HEK293 (cell line): ENCODE results near the gene ANKRD16.

Experiments used
- CTCF ChIA-PET: fragments of 350-600 bp; formaldehyde crosslinking; extraction: SDS; loops from one replicate; lab custom pipeline; 2021; ENCODE audit warnings: antibody characterized with exemption; lab: Yijun Ruan, JAX
- POLR2A ChIA-PET: fragments of 300-600 bp; formaldehyde crosslinking; extraction: SDS; loops from one replicate; lab custom pipeline; 2020; ENCODE audit warnings: antibody characterized with exemption, inconsistent platforms; lab: Yijun Ruan, JAX
- H3K27ac ChIP-seq: fragments of 200-500 bp; sonication (Bioruptor generic); 2 replicates; pipeline ENCODE4 v1.5.1; 2014; ENCODE audit warnings: low read depth, low read length, control low read depth, inconsistent platforms; ENCODE audit errors: extremely low read depth
- H3K36me3 ChIP-seq, 2 experiments: fragments of 200-500 bp in 1 of 2; sonication (Bioruptor generic) in 1 of 2; 1 replicate in 1 of 2; 2 replicates in 1 of 2; pipeline ENCODE4 v1.5.1; 2014 to 2017; ENCODE audit warnings: inconsistent platforms in 2 of 2, low read length in 2 of 2; ENCODE audit not compliant: control insufficient read depth in 2 of 2, insufficient read depth in 1 of 2
- H3K4me1 ChIP-seq: fragments of 200-500 bp; sonication (Bioruptor generic); 2 replicates; pipeline ENCODE4 v1.5.1; 2014; ENCODE audit warnings: mild to moderate bottlenecking, low read length, inconsistent platforms; ENCODE audit not compliant: control insufficient read depth, insufficient read depth
- H3K4me3 ChIP-seq: 2 replicates; pipeline ENCODE4 v1.5.1; 2011; ENCODE audit warnings: low read depth, mild to moderate bottlenecking, control low read depth, low read length, moderate library complexity
- H3K9me3 ChIP-seq: fragments of 200-500 bp; sonication (Bioruptor generic); 2 replicates; pipeline ENCODE4 v1.5.1; 2014; ENCODE audit warnings: low read depth, low read length, inconsistent platforms; ENCODE audit not compliant: control insufficient read depth, insufficient read depth
- BCL11A ChIP-seq: fragments of 450-650 bp; formaldehyde crosslinking; IDR thresholded peaks from 2 replicates; pipeline ENCODE4 v1.5.1; 2016; ENCODE audit warnings: low read depth, missing biosample characterization, missing genetic modification characterization
- INSM2 ChIP-seq: fragments of 450-650 bp; formaldehyde crosslinking; IDR thresholded peaks from 2 replicates; pipeline ENCODE4 v1.5.1; 2016; ENCODE audit warnings: missing biosample characterization, missing genetic modification characterization
- OVOL3 ChIP-seq: fragments of 450-650 bp; formaldehyde crosslinking; IDR thresholded peaks from 2 replicates; pipeline ENCODE4 v1.5.1; 2016; ENCODE audit warnings: missing biosample characterization, missing genetic modification characterization
- SCRT2 ChIP-seq: fragments of 450-650 bp; formaldehyde crosslinking; IDR thresholded peaks from 2 replicates; pipeline ENCODE4 v1.5.1; 2016; ENCODE audit warnings: missing biosample characterization, missing genetic modification characterization
- SP7 ChIP-seq: fragments of 450-650 bp; formaldehyde crosslinking; IDR thresholded peaks from 2 replicates; pipeline ENCODE4 v1.5.1; 2016; ENCODE audit warnings: missing biosample characterization, missing genetic modification characterization
- ZBTB1 ChIP-seq: fragments of 450-650 bp; formaldehyde crosslinking; IDR thresholded peaks from 2 replicates; pipeline ENCODE4 v1.5.1; 2016; ENCODE audit warnings: missing biosample characterization, missing genetic modification characterization
- ZBTB10 ChIP-seq: fragments of 450-650 bp; formaldehyde crosslinking; IDR thresholded peaks from 2 replicates; pipeline ENCODE4 v1.5.1; 2016; ENCODE audit warnings: missing biosample characterization, missing genetic modification characterization
- ZNF10 ChIP-seq: fragments of 450-650 bp; formaldehyde crosslinking; IDR thresholded peaks from 2 replicates; pipeline ENCODE4 v1.5.1; 2017; ENCODE audit warnings: missing biosample characterization, missing genetic modification characterization
- ZNF121 ChIP-seq: fragments of 450-650 bp; formaldehyde crosslinking; IDR thresholded peaks from 2 replicates; pipeline ENCODE4 v1.5.1; 2016; ENCODE audit warnings: missing biosample characterization, missing genetic modification characterization
- ZNF146 ChIP-seq: fragments of 450-650 bp; formaldehyde crosslinking; IDR thresholded peaks from 2 replicates; pipeline ENCODE4 v1.5.1; 2016; ENCODE audit warnings: missing biosample characterization, missing genetic modification characterization
- ZNF184 ChIP-seq: fragments of 450-650 bp; IDR thresholded peaks from 2 replicates; pipeline ENCODE4 v1.5.1; 2018; ENCODE audit warnings: missing biosample characterization, mild to moderate bottlenecking, missing genetic modification characterization
- ZNF266 ChIP-seq: fragments of 450-650 bp; formaldehyde crosslinking; IDR thresholded peaks from 2 replicates; pipeline ENCODE4 v1.5.1; 2016; ENCODE audit warnings: missing biosample characterization, missing genetic modification characterization, low read depth
- ZNF280D ChIP-seq: fragments of 450-650 bp; formaldehyde crosslinking; IDR thresholded peaks from 2 replicates; pipeline ENCODE4 v1.5.1; 2016; ENCODE audit warnings: missing biosample characterization, missing genetic modification characterization
- ZNF366 ChIP-seq: fragments of 450-650 bp; formaldehyde crosslinking; conservative IDR thresholded peaks from 2 replicates; pipeline ENCODE4 v1.5.1; 2016; ENCODE audit warnings: missing biosample characterization, missing genetic modification characterization
- ZNF37A ChIP-seq: fragments of 450-650 bp; IDR thresholded peaks from 2 replicates; pipeline ENCODE4 v1.5.1; 2018; ENCODE audit warnings: missing biosample characterization, missing genetic modification characterization
- ZNF416 ChIP-seq: fragments of 450-650 bp; formaldehyde crosslinking; IDR thresholded peaks from 2 replicates; pipeline ENCODE4 v1.5.1; 2016; ENCODE audit warnings: missing biosample characterization, missing genetic modification characterization
- ZNF548 ChIP-seq: fragments of 450-650 bp; formaldehyde crosslinking; IDR thresholded peaks from 2 replicates; pipeline ENCODE4 v1.5.1; 2016; ENCODE audit warnings: missing biosample characterization, missing genetic modification characterization
- ZNF549 ChIP-seq: fragments of 450-650 bp; IDR thresholded peaks from 2 replicates; pipeline ENCODE4 v1.5.1; 2018; ENCODE audit warnings: missing biosample characterization, missing genetic modification characterization, mild to moderate bottlenecking, inconsistent platforms, moderate library complexity
- ZNF658 ChIP-seq: fragments of 450-650 bp; formaldehyde crosslinking; IDR thresholded peaks from 2 replicates; pipeline ENCODE4; 2016; ENCODE audit warnings: missing biosample characterization, missing genetic modification characterization
- ZNF704 ChIP-seq: fragments of 450-650 bp; formaldehyde crosslinking; IDR thresholded peaks from 2 replicates; pipeline ENCODE4 v1.5.1; 2016; ENCODE audit warnings: missing biosample characterization, missing genetic modification characterization
- ZNF837 ChIP-seq: fragments of 450-650 bp; formaldehyde crosslinking; IDR thresholded peaks from 2 replicates; pipeline ENCODE4 v1.5.1; 2016; ENCODE audit warnings: missing biosample characterization, missing genetic modification characterization
- ZSCAN4 ChIP-seq: fragments of 450-650 bp; formaldehyde crosslinking; IDR thresholded peaks from 2 replicates; pipeline ENCODE4 v1.5.1; 2017; ENCODE audit warnings: missing biosample characterization, missing genetic modification characterization
- ZSCAN5A ChIP-seq: fragments of 450-650 bp; formaldehyde crosslinking; IDR thresholded peaks from 2 replicates; pipeline ENCODE4 v1.5.1; 2016; ENCODE audit warnings: missing biosample characterization, missing genetic modification characterization

Gene ANKRD16

GRCh38 chr10:5843686-5844344, 45.9 kb downstream of the ANKRD16 start:
- no peaks in the 10 kb centered on the region for H3K9me3 ChIP-seq
- no peak overlapping the region for H3K27ac ChIP-seq
- POLR2A ChIA-PET = interaction anchor here (1.3 to 1.6 kb wide), 2 partner anchors 32 to 46 kb away, joined by 5 to 6 read pairs; partner anchors contain the start of genes ANKRD16 and FBH1
- CTCF ChIA-PET = interaction anchor here (0.6 to 0.7 kb wide), 4 partner anchors 10 to 1096 kb away, joined by 3 to 4 read pairs (median 3); no protein-coding TSS in a partner anchor
- H3K36me3 ChIP-seq = no peaks in the 10 kb centered on the region
- TF ChIP-seq ZNF146 (no peak), ZNF549 (tag by site-specific recombination) (no peak), OVOL3 (tag by site-specific recombination) (no peak), ZNF704 (tag by site-specific recombination) (no peak), ZNF280D (no peak), ZNF658 (tag by site-specific recombination) (no peak), ZSCAN5A (no peak), ZNF10 (no peak), ZNF121 (tag by site-specific recombination) (no peak), SP7 (tag by site-specific recombination) (no peak), ZSCAN4 (tag by site-specific recombination) (no peak), ZBTB1 (no peak), SCRT2 (tag by site-specific recombination) (no peak), ZNF416 (tag by site-specific recombination) (no peak), ZNF37A (no peak), INSM2 (tag by site-specific recombination) (no peak)
- TF ChIP-seq, all 188 proteins: peak for 0
- H3K4me1 ChIP-seq = no peaks in the 10 kb centered on the region
- H3K4me3 ChIP-seq = no peak overlapping the region

- H3K4me1 ChIP-seq = no peaks in the 10 kb centered on the region
- ChIA-PET CTCF (interaction anchor here (0.7 to 1.0 kb wide), 3 partner anchors 24 to 100 kb away, joined by 4 to 5 read pairs (median 4); no protein-coding TSS in a partner anchor), POLR2A (interaction anchor here (0.6 kb wide), 1 partner anchor 18 kb away, joined by 3 read pairs; no protein-coding TSS in a partner anchor)
These were observed 47.7 kb downstream of the ANKRD16 start for GRCh38 chr10:5841965-5842364.

More at GRCh38 chr10:5841965-5842364, 47.7 kb downstream of the ANKRD16 start:
- no peaks in the 10 kb centered on the region for H3K36me3 ChIP-seq
- H3K9me3 ChIP-seq = no peaks in the 10 kb centered on the region
- no peak overlapping the region for H3K27ac ChIP-seq
- H3K4me3 ChIP-seq = no peak overlapping the region
- TF ChIP-seq ZNF548 = no peak
- no peak for TF ChIP-seq ZNF837 (tag by site-specific recombination)
- TF ChIP-seq BCL11A (tag by site-specific recombination) = no peak
- TF ChIP-seq ZBTB10 = no peak
- TF ChIP-seq ZNF266 (tag by site-specific recombination) = no peak
- TF ChIP-seq ZNF184 (tag by site-specific recombination) = no peak
- no peak for TF ChIP-seq ZNF366 (tag by site-specific recombination)
- TF ChIP-seq, all 188 proteins: peak for 0
